Mammary epithelial cell (primary cell): ENCODE data around the gene FKBP5.

Experiments used
- CTCF ChIP-seq, 2 donors: IDR thresholded peaks in 1 of 2; conservative IDR thresholded peaks in 1 of 2; 2 replicates each; pipeline ENCODE4 v1.5.1; 2011 to 2012; ENCODE audit warnings: inconsistent platforms in 2 of 2, low read length in 2 of 2, mild to moderate bottlenecking in 2 of 2, control low read depth in 1 of 2, low read depth in 1 of 2; ENCODE audit not compliant: insufficient read depth in 1 of 2; ENCODE audit errors: extremely low read depth in 1 of 2
- EZH2 ChIP-seq: IDR thresholded peaks from 2 replicates; pipeline ENCODE4 v1.6.1; 2012; ENCODE audit warnings: low read length, inconsistent platforms, borderline replicate concordance

GRCh38 chr6:35544769-35545361 is 143.8 kb downstream of the FKBP5 start:
- TF ChIP-seq EZH2 (no peak), CTCF (conservative IDR thresholded peaks at IDR 0.05 in 1 of 2, IDR thresholded peaks at IDR 0.05 in 1 of 2; ENCODE audit: extremely low read depth in 1 of 2, insufficient read depth in 1 of 2, low read depth in 1 of 2, low read length in 2 of 2) (no peak)
